22Rv1 (cell line): ENCODE measurements around the gene HRAS.

Experiments
- H3K27ac ChIP-seq: fragments of 450-650 bp; 2 replicates; pipeline ENCODE4 v1.5.1; 2017
- ZFX ChIP-seq: fragments of 450-650 bp; IDR thresholded peaks from 2 replicates; pipeline ENCODE4 v1.6.1; 2017; ENCODE audit warnings: antibody characterized with exemption, borderline replicate concordance
- TF ChIP-seq, protein P1 (sequence below): fragments of 450-650 bp; IDR thresholded peaks from 2 replicates; pipeline ENCODE4 v1.5.1; 2017; ENCODE audit warnings: mild to moderate bottlenecking

HRAS gene

DNA sequence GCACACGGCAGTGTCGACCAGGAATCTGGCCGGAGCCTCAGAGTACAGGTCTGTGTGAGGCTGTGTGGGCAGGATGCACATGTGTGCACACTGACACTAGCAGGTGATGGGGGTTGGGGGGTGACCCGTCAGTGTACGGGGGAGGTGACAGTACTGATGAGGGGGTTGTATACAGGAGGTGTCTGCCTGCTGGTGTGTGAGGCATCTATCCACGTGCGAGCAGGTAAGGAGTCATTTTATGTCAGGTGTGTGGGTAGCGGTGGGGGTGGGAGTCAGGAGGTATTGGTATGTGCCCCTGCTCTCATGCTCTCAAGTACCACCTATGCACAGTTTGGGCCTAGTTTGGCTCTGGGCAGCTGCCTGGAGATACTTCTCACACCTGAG is 36.4 kb upstream of the HRAS start:
- H3K27ac ChIP-seq, result no peak overlapping the region
- TF ChIP-seq ZFX, result no peak
- TF ChIP-seq, protein P1, sequence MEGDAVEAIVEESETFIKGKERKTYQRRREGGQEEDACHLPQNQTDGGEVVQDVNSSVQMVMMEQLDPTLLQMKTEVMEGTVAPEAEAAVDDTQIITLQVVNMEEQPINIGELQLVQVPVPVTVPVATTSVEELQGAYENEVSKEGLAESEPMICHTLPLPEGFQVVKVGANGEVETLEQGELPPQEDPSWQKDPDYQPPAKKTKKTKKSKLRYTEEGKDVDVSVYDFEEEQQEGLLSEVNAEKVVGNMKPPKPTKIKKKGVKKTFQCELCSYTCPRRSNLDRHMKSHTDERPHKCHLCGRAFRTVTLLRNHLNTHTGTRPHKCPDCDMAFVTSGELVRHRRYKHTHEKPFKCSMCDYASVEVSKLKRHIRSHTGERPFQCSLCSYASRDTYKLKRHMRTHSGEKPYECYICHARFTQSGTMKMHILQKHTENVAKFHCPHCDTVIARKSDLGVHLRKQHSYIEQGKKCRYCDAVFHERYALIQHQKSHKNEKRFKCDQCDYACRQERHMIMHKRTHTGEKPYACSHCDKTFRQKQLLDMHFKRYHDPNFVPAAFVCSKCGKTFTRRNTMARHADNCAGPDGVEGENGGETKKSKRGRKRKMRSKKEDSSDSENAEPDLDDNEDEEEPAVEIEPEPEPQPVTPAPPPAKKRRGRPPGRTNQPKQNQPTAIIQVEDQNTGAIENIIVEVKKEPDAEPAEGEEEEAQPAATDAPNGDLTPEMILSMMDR, result no peak

DNA sequence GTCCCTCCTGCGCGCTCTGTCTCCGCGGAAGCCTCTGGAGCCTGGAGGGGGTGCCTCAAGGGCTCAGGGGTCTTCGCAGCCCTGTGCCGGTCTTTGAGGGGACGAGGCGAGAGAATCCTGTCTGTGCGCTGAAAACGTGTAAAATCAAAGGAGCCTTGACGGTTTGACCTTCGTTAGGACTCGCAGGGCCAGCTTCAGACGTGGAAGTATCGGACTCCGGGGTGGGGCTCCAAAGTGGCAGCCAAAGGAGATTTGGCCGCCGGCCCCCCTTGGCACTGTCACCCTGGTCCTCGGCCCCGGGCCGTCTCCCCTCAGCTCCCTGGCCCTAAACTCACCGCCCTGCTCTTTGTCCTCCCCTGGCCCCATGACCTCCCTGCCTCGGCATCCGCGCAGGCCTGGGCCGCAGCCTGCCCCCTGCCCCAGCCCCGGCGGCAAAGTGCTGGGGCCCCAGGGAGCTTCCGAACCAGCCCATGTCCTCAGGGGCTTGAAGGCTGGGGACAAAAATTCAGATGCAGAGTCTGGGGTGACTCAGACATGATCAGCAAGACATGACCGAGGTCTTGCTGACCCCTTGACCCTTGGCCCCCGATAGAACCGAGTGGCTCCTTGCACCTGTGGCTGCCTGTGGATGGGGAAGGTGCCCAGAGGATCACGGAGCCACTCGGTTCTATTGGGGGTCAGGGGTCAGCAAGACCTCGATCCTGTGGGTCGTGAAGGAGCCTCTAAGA is 33.9 kb upstream of the HRAS start:
- TF ChIP-seq, protein P1, result no peak
- no peak for TF ChIP-seq ZFX
- peak overlapping the region; percentile 98 for H3K27ac ChIP-seq

DNA sequence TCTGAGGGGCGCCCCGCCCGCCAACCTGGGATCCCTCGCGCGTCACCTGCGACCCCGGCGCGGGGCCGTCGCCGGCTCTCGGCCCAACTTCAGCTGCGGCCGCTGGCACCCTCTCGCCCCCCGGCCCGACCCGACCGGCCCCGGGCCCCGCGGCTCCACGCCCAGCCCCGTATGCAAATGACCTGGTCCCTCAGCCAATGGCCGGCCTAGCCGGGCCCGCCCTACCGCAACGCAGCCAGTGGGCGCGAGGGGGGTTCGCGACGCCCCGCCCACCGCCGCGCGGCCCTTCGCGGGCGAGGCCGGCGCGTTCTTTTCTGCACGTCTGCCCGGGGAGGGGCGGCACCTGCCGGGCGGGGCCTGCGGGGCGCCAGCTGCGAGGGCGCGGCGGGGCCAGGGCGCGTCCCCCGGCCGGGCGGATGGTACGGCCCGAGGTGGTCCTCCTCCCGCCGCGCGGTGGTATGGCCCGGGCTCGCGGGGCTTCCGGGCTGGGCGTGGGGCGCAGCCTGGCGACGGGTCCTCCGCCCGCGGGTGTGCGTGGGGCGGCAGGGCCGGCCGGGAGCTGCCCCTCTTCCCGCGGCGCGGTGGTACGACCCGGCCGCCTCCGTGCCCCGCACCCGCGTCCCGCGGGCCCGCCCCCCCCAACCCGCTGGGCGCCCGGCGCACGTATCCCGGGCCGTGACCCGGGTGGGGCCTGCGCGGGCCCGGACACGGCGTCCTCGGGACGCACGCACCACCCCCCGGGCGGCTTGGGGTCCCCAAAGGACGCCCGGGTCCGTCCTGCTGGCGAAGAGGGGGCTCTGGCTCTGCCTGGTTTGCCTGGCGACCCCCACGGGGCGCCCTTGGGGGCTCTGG is 33.2 kb upstream of the HRAS start:
- H3K27ac ChIP-seq, result peak overlapping the region; percentile 98
- no peak for TF ChIP-seq ZFX
- TF ChIP-seq, protein P1, result no peak

GRCh38 chr11:567629-568292 is 32.4 kb upstream of the HRAS start:
- peak overlapping the region; percentile 98 for H3K27ac ChIP-seq

GRCh38 chr11:567011-567628 is 31.7 kb upstream of the HRAS start:
- TF ChIP-seq ZFX, result no peak
- TF ChIP-seq, protein P1, result no peak
- H3K27ac ChIP-seq, result peak overlapping the region; percentile 98

More at GRCh38 chr11:567629-568292, 32.4 kb upstream of the HRAS start:
- TF ChIP-seq, protein P1, result no peak
- no peak for TF ChIP-seq ZFX

DNA sequence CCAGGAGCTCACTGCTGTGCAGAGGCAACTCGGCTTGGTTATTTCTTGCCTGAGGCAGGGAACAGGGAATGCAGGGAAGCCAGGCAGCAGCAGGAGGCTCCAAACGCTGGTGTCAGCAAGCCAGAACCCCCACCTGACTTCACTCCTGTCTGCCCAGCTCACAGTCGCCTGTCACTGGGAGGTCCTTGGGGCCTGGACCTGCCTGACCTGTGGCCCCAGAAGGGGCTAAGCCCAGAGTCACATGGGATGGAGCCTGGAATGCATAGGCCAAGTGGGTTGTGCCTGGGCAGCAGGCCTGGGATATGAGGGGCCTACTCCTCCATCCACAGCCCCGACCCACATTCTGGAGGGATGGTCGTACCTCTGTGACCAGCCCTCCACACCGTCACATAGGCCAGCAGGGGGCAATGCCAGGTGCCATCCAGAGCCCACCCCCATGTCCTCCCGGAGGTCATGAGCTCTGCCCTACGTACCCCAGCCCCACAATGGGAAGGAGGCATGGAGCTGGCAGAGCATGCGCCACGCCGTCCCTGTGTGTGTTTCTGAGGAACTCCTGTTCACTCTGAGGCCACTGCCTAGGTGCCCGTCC is 30.6 kb upstream of the HRAS start:
- peak overlapping the region; percentile 98 for H3K27ac ChIP-seq
- TF ChIP-seq, protein P1, result 0 out of 2 replicates have a peak, but pooled peaks have one; percentile 23
- TF ChIP-seq ZFX, result no peak
